Stimulated activated CD8-positive, alpha-beta memory T cell treated with anti-CD3 and anti-CD28 coated beads, Interleukin-7, amount 100 ng/mL, for 1 hour (primary cell): ENCODE data around the gene MLH3.

ENCODE experiments used
- DNase-seq, 2 donors: peaks; one replicate each; pipeline ENCODE4 v3.0.0-alpha.2; 2020; ENCODE audit warnings: low read depth in 2 of 2

Gene MLH3

DNA sequence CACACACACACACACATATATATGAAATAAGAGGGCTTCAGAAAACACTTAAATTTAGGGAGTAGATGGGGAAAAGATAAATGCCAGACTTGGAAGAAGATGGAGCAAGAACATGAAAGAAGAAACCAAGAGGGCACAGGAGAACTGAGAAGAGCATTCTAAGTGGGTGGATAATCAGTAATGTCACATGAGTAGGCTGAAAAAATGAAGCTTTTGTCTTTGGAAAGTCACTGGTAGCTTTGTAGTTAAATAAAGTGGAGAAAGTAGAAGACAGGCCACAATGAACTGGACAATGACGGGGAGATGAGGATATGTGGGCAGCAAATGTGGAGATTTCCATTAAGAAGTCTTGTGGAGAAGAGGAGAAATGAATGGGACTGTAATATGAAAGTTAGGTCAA lies 15.9 kb upstream of the MLH3 start:
- no peak for DNase-seq

DNA sequence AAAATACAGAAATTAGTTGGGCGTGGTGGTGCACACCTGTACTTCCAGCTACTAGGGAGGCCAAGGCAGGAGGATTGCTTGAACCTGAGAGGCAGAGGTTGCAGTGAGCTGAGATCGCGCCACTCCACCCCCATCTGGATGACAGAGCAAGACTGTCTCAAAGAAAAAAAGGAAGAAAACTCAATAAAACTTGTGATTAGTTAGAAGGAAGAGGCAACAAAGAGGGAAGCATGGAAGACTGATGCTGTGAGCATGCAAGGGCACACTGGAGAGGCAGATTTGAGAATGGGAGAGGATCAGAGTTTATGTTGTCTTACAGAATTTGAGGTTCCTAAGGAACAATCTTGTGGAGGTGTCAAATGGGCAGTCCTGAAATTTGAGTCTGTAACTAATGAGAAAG lies 15.4 kb upstream of the MLH3 start:
- DNase-seq, result no peak

DNA sequence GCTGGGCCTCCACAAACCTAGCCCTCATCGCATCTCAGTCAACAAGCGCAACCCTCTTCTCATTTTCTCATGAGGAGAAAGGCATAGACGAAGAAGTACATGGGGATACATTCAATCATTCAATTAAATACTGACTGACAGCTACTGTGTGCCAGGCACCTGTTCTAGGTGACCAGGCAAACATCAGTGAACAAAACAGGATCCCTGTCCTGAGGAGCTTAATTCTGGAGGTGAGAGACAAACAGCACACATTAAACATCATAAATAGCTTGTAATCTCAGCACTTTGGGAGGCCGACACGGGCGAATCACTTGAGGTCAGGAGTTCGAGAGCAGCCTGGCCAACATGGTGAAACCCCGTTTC lies 12.9 kb upstream of the MLH3 start:
- DNase-seq, result no peak

DNA sequence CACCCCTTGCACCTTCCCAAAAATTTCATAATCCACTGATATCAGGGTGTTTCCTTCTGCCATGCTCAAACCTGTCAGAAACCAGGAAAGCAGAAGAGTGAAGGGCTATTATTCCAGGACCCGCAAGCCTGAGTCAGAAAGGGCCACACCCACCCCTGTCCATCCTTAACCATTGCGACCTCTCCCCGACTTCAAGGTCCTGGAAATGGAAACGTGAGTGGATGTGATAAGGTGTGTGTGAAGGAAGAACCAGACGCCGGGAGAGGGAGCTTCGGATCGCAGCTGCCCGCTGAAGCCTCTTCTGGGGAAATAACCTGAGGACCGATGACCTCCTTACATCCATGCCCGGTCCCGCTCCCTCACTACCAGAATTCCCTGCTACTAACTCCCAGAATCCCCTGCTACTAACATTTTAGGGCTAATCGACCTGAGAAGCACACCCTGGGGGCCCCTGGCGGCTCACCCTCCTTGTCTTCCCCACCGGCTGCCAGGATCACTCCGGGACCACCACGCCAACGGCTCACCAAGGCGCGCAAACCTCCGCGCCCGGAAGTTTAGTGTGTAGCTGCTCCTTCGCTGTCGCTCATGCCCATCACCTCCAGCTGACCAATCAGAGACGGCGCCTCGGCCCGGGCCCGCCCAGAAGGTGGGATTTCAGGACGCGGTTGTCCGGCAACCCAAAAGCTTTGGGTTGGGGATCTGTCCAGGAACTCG lies 12.4 kb upstream of the MLH3 start, which contains the start of gene ACYP1:
TSS of gene ACYP1 (minus strand) at position 534 of the 714 bp plus-strand sequence. CDS start at position 63, 471 bp downstream.
- DNase-seq, result peak; percentile 77 to 81

DNA sequence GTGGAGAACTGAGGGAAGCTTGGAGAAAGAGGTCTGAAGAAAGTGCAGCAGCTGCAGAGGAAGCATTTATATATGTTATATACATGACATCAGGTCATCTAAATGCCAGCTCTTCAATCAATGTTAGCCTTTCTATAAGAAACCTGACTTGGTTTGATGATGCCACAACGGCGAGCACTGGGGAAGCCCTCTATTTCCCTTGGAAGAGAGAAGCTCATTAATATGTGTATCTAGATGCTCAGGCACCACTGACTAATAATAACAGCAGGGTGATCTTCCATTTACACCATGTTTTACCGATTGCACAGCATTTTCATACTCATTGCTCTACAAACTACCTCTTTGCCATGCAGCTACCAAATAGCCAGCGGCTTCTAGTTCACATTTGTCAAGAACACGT lies 11.7 kb upstream of the MLH3 start:
- no peak for DNase-seq

DNA sequence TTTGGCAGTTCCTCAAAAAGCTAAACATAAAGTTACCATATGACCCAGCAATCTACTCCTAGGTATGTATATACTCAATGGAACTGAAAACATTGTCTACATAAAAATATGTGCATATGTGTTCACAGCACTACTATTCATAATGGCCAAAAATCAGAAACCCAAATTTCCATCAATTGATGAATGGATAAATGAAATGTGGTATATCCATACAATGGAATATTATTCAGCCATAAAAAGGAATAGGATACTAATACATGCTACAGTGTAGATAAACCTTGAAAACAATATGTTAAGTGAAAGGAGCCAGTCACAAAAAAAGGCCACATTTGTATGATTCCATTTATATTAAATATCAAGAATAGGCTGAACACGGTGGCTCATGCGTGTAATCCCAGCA lies 9.2 kb upstream of the MLH3 start:
- DNase-seq, result no peak

DNA sequence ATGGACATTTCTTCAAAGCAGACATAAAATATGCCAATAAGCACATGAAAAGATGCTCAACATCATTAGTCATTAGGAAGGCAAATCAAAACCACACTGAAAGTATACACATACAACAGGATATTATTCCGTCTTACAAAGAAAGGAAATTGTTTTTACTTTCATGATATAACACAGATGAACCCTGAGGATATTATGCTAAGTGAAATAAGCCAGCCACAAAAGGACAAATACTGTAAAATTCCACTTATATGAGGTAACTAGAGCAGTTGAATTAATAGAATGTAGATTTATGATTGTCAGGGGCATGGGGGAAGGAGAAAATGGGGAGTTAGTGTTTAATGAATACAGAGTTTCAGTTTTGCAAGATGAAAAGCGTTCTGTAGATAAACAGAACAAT lies 8.4 kb upstream of the MLH3 start:
- no peak for DNase-seq

DNA sequence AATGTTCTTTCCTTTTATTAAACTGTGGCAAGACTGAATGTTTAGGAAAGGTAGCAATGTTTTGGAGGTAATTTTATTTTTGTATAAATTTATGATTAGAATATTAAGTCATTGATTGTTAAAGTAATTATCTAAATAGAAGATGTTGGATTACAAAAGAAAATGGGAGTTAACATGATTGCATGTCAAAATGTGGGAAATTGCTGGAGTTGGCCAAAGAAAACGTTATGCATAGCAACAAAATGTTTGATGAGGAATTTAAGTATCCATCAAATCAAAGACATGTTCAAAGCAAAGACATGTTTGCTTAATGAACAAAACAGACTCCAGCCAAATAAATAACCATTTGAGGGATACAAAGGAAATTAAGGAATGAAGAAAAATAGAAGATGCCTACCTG lies 3.2 kb upstream of the MLH3 start:
- DNase-seq, result no peak

DNA sequence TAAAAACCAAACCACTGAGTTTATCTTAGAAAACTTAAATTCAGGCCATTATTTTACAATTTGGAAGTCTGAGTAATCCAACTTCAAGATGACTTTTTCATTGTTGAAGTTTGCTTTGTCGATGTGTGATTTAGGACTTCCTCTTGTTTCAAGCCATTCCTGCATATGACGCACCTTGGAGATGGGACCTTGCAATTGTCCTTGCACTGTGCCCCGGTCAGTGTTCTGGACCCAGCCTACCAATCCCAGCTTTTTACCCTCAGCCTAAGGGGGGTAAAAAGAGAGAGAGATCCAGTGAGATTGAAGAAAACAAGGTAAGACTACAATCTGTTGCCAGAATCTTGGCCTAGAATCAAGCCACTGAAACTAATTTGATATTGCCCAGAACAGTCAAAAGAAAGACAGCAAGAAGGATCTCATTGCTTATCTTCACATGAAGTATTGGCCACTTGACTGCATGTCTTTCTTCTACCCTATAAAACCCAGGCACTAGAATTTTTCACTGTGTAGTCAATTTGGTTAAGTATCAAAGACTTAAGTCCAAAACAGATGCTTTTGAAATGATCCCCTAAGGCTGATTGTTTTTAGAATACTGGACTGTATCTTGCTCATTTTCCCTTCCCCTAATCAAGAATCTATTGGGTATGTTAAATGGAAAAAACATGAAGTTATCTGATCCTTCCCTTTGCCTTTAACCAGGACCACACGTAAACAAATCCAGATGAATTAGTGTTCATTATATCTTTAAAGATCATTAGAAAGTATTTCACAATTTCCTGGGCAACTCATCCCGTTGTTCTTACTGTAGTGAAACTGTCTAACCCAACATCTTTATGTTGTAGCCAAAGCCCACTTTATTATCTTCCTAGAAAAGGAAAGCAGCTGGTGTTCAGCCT lies 2.4 kb upstream of the MLH3 start:
- no peak for DNase-seq

DNA sequence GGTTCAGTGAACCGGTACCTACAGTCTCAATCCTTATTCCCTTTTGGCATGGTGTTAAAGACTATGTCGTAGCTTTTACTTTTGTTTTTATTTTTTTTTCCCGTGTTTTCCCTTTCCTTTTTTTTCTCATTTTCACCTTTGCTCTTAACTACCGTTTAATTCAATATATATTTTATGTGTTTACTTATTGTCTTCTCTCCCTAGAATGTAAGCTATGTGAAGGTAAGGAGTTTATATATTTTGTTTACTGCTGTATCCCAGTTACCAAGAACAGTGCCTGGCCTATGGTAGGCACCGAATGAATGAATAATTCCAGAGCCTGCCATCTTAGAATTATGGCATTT lies 261 bp upstream of the MLH3 start:
- DNase-seq, result no peak

DNA sequence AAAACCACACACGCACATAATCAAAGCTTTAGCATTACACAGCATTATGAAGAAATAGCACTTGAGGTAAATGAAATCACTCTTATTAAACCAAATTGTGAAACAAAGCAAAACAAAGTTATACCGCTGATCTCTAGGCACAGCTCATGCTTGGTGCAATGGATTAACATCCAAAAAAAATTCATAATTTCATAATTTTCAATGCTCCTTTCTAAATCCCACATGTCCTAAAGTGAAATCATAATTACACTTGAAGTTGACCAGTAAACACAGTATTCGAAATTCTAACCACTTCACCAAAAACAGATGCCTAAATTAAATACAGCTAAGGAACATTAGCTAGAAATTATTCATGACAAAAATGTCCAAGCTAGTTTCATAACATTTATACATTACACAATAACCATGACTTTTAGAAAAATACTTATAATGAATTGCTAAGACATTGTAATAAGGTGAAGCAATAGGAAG lies 1.5 kb downstream of the MLH3 start:
- DNase-seq, result no peak

DNA sequence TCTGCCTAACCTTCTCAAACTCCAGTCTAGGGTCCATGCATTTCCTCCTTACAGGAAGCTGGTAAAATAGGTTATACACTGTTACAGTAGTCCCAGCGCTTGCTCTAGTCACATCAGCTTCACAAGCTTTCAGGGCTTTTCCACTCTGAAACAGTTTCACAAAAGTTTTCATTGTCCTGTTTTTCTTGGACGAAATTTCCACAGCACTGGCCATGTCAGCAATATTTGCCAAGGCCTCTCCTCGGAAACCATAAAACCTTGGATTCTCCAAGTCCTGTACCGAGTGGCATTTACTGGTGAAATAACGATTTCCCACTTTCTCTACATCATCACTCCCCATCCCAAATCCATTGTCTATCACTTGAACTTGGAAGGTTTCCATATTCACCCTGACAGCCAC lies 2.1 kb downstream of the MLH3 start:
- no peak for DNase-seq

DNA sequence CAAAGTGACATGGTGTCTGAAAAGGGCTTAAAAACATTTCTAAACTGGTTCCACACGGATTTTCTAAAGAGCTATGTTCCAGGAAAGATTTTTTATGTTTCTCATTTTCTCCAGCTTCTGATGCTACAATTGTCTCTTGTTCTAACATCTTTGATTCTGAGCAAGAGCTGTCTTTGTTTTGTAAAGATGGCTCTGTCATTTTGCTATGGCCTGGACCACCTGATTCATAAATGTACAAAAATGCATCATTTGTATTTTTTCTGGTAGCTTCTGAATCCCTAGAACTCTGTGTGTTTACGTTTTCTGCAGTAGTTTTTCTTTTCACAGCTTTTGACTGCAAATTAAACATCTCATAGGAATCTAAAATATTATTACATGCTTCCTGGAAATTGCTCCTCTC lies 3.2 kb downstream of the MLH3 start:
- no peak for DNase-seq

DNA sequence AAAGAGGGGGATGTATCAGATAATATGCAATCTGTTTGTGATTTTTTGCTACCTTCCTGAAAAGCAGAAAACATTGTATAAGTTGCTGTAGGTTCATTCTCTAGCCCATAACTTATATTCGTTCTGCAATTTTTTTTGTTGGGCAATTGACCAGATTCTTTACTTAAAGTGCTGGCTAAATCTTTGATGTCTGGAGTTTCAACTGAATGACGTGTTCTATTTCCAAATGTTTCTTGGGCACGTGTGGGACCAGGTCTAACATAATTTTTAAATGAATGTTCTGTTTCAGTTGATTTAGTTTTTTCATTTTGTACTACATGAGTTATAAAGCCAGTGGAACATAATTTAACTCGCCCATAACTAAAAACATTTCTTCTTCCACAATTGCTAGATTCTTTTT lies 3.8 kb downstream of the MLH3 start:
- no peak for DNase-seq

DNA sequence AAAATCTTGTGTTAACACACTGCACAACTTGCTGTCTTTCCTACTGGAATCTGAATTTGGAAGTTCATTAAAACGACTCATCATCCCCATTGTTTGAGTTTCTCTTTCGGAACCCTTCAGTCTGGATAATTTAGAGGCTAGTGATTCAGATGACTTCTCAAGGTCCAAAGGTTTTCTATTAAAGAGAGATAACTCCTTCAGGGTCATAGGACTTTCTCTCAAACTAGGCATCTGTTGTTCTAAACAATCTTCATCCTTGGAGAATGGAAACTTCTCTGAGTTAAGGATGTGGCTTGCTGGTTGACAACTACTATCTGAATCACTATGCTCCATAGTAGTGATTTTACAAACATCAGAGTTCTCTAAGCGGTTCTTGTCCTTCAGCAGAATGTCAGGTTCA lies 4.4 kb downstream of the MLH3 start:
- DNase-seq, result no peak

DNA sequence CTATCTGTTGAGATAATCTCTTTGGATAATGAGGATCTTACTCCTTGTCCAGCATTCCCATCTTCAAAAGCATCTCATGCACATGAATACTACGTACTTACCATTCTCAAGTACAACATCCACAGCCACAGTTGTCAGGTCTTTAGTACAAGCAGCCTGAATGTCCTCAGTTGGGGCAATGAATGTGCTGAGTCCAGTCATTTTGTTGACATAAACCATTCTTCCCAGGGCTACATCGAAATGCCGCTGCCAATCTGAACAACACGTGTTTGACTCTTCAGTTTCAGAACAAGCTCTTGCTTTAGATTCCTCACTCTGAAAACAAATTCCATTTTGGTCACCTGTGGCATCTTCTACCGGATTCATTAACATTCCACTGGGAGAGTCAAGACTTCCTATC lies 5.0 kb downstream of the MLH3 start:
- no peak for DNase-seq

DNA sequence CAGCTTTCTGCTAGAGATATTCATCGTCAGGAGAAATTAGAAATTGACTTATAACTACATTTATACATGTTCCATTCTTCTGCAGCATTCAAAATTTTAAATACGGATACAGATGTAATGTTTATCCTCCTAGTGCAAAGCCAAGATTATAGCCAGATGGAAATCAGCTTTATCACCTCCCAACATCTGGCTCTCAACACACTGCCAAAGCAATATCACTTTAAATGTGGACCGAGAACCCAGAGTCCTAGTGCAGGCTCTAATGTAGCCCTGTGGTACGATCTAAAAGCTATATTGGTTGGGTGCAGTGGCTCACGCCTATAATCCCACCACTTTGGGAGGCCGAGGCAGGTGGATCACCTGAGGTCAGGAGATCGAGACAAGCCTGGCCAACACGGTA lies 6.5 kb downstream of the MLH3 start:
- DNase-seq, result no peak

DNA sequence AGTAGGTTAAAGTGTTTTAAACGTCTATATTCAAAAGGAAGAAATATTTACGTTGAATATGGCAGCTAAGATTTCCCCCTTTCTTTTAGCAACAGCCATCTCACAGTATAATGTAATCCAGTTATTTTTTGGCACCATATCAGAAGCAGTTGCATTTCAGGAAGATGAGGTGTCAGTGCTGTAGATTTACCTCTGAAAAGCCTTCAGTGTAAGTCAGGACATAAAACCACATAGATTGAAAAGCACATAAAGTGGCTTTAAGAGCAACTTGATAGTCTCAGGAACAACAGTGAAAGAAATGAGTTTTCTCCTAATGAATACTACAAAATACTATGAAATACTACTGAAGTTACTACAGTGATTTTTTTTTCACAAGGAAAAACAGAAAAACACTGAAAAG lies 6.9 kb downstream of the MLH3 start:
- DNase-seq, result no peak

DNA sequence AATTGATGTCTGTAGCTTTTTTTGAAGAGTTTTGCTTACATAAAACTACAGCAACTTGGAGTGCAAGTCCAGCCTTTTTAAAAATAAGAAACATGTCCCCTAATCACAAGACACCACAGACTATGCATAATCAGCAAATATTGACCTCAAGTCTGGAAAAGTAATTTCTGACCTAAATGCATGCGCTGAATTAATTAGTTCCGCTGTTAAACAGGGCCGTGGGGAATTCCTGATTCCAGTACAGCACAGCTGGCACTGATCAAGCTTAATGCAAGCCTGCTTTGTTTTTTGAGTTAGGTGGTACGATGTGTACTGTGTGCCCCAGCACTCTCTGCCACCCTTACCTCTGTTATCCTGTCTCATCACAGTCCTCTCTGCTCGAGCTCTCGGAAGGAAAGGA lies 9.2 kb downstream of the MLH3 start:
- DNase-seq, result no peak

DNA sequence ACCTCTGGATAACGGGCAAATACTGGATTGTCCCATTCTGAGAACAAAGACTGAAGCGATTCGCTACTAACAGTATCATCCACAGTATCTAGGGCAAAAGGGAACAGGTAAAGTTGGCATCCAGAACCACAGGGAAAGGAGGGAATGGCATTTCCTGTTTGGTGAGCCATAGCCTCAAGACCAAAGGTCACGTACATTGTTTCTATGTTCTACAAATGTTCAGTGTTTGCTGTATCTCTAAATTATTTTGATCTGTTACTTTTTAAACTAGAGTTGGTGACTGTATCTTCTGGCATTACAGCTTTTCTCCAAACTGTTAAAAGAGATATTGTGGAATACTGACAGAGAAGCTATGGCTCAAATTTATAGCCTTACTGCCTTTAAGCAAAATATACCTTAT lies 9.7 kb downstream of the MLH3 start:
- no peak for DNase-seq

DNA sequence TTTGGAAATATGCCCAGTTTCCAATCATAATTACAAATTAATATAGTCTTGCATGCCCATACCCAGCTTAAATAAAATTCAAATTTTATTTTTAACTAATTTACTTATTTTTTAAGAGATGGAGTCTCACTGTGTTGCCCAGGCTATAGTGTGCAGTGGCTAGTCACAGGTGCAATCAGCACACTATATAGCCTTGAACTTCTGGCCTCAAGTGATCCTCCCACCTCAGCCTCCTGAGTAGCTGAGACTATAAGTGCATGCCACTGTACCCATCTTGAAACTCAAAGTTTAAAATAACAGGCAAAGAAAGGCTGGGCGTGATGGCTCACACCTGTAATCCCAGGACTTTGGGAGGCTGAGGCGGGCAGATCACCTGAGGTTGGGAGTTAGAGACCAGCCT lies 10.3 kb downstream of the MLH3 start:
- no peak for DNase-seq

DNA sequence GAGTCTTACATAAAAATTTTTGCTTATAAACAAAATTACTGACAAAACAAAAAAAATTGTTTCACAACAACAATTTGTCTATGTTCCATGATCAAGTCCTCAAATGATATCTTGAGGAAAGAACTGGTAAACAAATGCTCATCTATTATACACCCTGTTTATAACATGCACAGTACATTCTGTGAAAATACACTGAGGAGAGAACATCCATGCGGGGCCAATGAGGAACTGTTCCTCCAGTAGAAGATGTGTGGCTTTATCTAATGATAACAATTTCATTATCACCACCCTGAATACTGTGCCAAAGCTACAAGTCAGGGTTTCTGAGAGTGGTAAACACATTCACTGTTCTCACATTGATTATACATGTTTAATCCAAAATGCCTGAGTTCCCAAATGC lies 10.8 kb downstream of the MLH3 start:
- DNase-seq, result no peak

DNA sequence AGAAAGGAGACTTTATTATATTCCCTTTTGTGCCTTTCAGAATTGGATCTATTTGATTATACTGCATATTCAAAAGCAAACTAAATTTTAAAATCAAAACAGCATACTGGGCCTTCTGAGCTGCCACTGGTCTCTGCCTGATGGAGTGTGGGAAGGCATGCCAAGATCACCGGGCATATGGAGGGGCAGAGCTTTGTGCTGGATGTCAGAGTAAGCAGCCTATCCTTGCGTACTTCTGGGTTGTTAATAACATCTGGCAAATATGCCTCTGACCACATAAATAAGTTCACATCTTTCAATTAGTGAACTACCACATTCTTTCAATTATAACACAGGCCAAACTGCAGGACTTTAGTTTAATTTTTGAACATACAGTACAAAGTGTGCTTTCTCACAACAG lies 18.3 kb downstream of the MLH3 start:
- DNase-seq, result no peak
